Neural progenitor cell (in vitro differentiated cells): ENCODE results near the gene OR13C2. TPM values are rescaled to one million over a fixed set of nuclear protein-coding genes. Genes with fewer than 3 reads are reported as not detected.

Experiments used
- DNase-seq: peaks from one replicate; pipeline ENCODE4 v3.0.0-alpha.2; 2016; ENCODE audit warnings: low spot score
- H2AFZ ChIP-seq: fragments of 200-600 bp; sonication (generic); replicated peaks from 2 replicates; pipeline ENCODE4 v1.6.1; 2016; ENCODE audit warnings: antibody characterized with exemption
- H3F3A ChIP-seq: fragments of 200-600 bp; sonication (generic); 2 replicates; pipeline ENCODE4 v1.6.1; 2016; ENCODE audit warnings: antibody characterized with exemption, low read depth
- H3K27ac ChIP-seq: fragments of 200-600 bp; sonication (generic); 2 replicates; pipeline ENCODE4 v1.5.1; 2016; ENCODE audit warnings: mild to moderate bottlenecking
- H3K27me3 ChIP-seq: fragments of 200-600 bp; sonication (generic); 2 replicates; pipeline ENCODE4 v1.6.1; 2016; ENCODE audit warnings: mild to moderate bottlenecking, moderate library complexity
- H3K36me3 ChIP-seq: fragments of 200-600 bp; sonication (generic); 2 replicates; pipeline ENCODE4 v1.5.1; 2016
- H3K4me1 ChIP-seq: fragments of 200-600 bp; sonication (generic); 2 replicates; pipeline ENCODE4 v1.6.1; 2016; ENCODE audit warnings: mixed run types
- H3K4me2 ChIP-seq: fragments of 200-600 bp; sonication (generic); 2 replicates; pipeline ENCODE4 v1.6.1; 2016
- H3K4me3 ChIP-seq: fragments of 200-600 bp; sonication (generic); 2 replicates; pipeline ENCODE4 v1.5.1; 2016
- H3K79me2 ChIP-seq: fragments of 200-600 bp; sonication (generic); 2 replicates; pipeline ENCODE4 v1.6.1; 2016; ENCODE audit warnings: low read depth
- H3K9ac ChIP-seq: fragments of 200-600 bp; sonication (generic); 2 replicates; pipeline ENCODE4 v1.6.1; 2016
- H3K9me3 ChIP-seq: fragments of 200-600 bp; sonication (generic); 2 replicates; pipeline ENCODE4 v1.5.1; 2016; ENCODE audit warnings: low read depth
- H4K20me1 ChIP-seq: fragments of 200-600 bp; sonication (generic); 2 replicates; pipeline ENCODE4 v1.6.1; 2016; ENCODE audit warnings: low read depth
- H3K27ac Mint-ChIP-seq: 3 replicates; pipeline ENCODE4 v1.8.0; 2021; ENCODE audit warnings: mixed read lengths
- H3K27me3 Mint-ChIP-seq: 2 replicates; pipeline ENCODE4 v1.8.0; 2022; ENCODE audit warnings: low read depth, mild to moderate bottlenecking, inconsistent platforms, moderate library complexity, mixed read lengths; ENCODE audit not compliant: insufficient read depth
- H3K36me3 Mint-ChIP-seq: 3 replicates; pipeline ENCODE4 v1.8.0; 2021; ENCODE audit warnings: mixed read lengths
- H3K4me1 Mint-ChIP-seq: 3 replicates; pipeline ENCODE4 v1.8.0; 2021; ENCODE audit warnings: mixed read lengths
- H3K4me3 Mint-ChIP-seq: 3 replicates; pipeline ENCODE4 v1.8.0; 2021; ENCODE audit warnings: mild to moderate bottlenecking, moderate library complexity, mixed read lengths
- H3K9me3 Mint-ChIP-seq: 3 replicates; pipeline ENCODE4 v1.8.0; 2020; ENCODE audit warnings: mixed read lengths
- EZH2 ChIP-seq: fragments of 200-600 bp; sonication (generic); IDR thresholded peaks from 2 replicates; pipeline ENCODE4 v1.6.1; 2017; ENCODE audit warnings: antibody characterized with exemption, mild to moderate bottlenecking, moderate library complexity
- EZH2phosphoT487 ChIP-seq: fragments of 200-600 bp; sonication (generic); IDR thresholded peaks from 2 replicates; pipeline ENCODE4 v1.6.1; 2017; ENCODE audit warnings: antibody characterized with exemption
- total RNA-seq: library from RNA; depleted of rRNA; stranded (reverse); fragments of >200 nt; gene quantifications from 2 replicates; pipeline ENCODE4 v1.2.3, GENCODE V29; 2015; ENCODE audit warnings: low replicate concordance
- TF ChIP-seq, protein P1 (sequence below): fragments of 200-600 bp; sonication (generic); IDR thresholded peaks from 2 replicates; pipeline ENCODE4 v1.5.1; 2017; ENCODE audit warnings: antibody characterized with exemption, mild to moderate bottlenecking

Gene OR13C2
- total RNA-seq, 1 donor from 2014 or later = not detected

DNA sequence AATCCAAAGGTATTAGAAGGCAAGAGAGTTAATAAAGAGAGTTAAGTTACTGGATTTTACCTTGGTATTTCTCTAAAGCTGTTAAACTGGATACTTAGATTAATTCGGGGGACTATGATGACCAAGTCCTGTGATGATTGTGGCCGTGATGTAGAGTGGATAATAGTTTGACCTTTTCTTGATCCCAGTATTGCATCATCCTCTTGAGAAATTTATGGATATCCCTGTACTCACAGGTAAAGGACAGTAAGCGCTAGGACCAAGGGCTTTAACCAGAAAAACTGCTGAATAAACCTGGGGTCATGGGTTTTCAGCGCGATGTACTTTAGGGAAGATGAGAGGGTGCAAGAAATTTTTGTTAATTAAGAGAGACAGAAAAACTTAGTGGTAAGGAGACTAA lies 28.2 kb downstream of the OR13C2 start:
- H3K27ac Mint-ChIP-seq = no peak overlapping the region
- no peak overlapping the region for H2AFZ ChIP-seq

DNA sequence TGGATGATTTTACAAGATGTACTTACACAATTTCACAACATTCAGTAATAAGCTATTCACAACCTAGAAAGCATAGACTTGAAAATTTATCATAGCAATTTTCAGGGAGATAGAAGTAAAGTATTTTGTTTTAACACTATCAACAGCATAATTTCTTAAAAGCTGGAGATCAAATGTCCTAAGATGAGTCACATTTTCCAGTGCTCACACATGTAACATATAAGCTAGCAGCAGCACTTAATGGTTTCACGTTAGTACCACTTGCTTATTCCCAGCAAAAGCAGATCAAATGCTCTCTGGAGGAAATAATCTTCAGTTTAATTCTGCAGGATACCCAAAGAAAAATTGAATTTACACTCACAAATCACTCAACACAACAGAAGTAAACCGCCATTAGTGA lies 30.0 kb downstream of the OR13C2 start:
- peaks cover 3% of the 10 kb centered on the region for H3K36me3 ChIP-seq
- no peak for TF ChIP-seq EZH2
- no peak for TF ChIP-seq EZH2phosphoT487
- TF ChIP-seq, protein P1, sequence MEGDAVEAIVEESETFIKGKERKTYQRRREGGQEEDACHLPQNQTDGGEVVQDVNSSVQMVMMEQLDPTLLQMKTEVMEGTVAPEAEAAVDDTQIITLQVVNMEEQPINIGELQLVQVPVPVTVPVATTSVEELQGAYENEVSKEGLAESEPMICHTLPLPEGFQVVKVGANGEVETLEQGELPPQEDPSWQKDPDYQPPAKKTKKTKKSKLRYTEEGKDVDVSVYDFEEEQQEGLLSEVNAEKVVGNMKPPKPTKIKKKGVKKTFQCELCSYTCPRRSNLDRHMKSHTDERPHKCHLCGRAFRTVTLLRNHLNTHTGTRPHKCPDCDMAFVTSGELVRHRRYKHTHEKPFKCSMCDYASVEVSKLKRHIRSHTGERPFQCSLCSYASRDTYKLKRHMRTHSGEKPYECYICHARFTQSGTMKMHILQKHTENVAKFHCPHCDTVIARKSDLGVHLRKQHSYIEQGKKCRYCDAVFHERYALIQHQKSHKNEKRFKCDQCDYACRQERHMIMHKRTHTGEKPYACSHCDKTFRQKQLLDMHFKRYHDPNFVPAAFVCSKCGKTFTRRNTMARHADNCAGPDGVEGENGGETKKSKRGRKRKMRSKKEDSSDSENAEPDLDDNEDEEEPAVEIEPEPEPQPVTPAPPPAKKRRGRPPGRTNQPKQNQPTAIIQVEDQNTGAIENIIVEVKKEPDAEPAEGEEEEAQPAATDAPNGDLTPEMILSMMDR = no peak
- no peaks in the 10 kb centered on the region for H3K36me3 Mint-ChIP-seq

More for the DNA sequence above, 28.2 kb downstream of the OR13C2 start:
- no peak overlapping the region for H3K4me2 ChIP-seq
- Mint-ChIP-seq H3K4me1 (no peaks in the 10 kb centered on the region), H3K4me3 (no peak overlapping the region), H3K36me3 (no peaks in the 10 kb centered on the region), H3K27me3 (peaks cover 2% of the 10 kb centered on the region), H3K9me3 (peaks cover 9% of the 10 kb centered on the region)
- no peaks in the 10 kb centered on the region for H3K79me2 ChIP-seq
- no peak for DNase-seq
- H3K9me3 ChIP-seq = peaks cover 5% of the 10 kb centered on the region
- no peak overlapping the region for H3K27ac ChIP-seq
- H3K4me3 ChIP-seq = no peak overlapping the region
- H4K20me1 ChIP-seq = no peaks in the 10 kb centered on the region
- no peak overlapping the region for H3K9ac ChIP-seq
- H3F3A ChIP-seq = no peaks in the 10 kb centered on the region
- TF ChIP-seq, protein P1 = no peak
- TF ChIP-seq EZH2 = no peak
- TF ChIP-seq EZH2phosphoT487 = no peak
- H3K4me1 ChIP-seq = no peaks in the 10 kb centered on the region
- no peaks in the 10 kb centered on the region for H3K27me3 ChIP-seq
- peaks cover 3% of the 10 kb centered on the region for H3K36me3 ChIP-seq

DNA sequence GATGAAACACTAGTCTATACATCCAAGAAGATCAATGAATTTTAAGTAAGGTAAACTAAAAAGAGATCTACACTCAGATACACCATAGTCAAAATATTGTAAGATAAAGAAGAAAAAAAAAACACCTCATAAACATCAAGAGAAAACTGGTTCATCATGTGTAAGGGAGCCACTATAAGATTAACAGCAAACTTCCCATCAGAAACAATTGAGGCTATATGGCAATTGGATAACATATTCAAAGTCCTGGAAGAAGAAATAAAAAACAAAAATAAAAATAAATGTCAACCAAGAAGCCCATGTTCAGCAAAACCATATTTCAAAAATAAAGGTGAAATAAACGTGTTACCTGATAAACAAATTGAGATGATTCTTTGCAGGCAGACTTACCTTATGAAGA lies 32.8 kb downstream of the OR13C2 start:
- Histone ChIP-seq H3K4me1 (no peaks in the 10 kb centered on the region), H3F3A (no peaks in the 10 kb centered on the region), H4K20me1 (no peaks in the 10 kb centered on the region), H3K9me3 (peaks cover 5% of the 10 kb centered on the region), H2AFZ (no peak overlapping the region), H3K36me3 (peaks cover 3% of the 10 kb centered on the region), H3K79me2 (no peaks in the 10 kb centered on the region), H3K4me3 (no peak overlapping the region), H3K4me2 (no peak overlapping the region), H3K27ac (no peak overlapping the region), H3K9ac (no peak overlapping the region), H3K27me3 (no peaks in the 10 kb centered on the region)
- Mint-ChIP-seq H3K27me3 (peaks cover 2% of the 10 kb centered on the region), H3K4me3 (no peak overlapping the region), H3K9me3 (peaks cover 13% of the 10 kb centered on the region), H3K27ac (no peak overlapping the region), H3K36me3 (no peaks in the 10 kb centered on the region), H3K4me1 (no peaks in the 10 kb centered on the region)
- TF ChIP-seq EZH2 = no peak
- TF ChIP-seq EZH2phosphoT487 = no peak
- TF ChIP-seq, protein P1 = no peak
- DNase-seq = no peak

More for the DNA sequence above, 30.0 kb downstream of the OR13C2 start:
- no peak overlapping the region for H3K4me3 ChIP-seq
- H3K4me1 ChIP-seq = no peaks in the 10 kb centered on the region
- H3K27me3 Mint-ChIP-seq = peaks cover 2% of the 10 kb centered on the region
- no peak overlapping the region for H3K27ac ChIP-seq
- no peak overlapping the region for H2AFZ ChIP-seq
- H3K27ac Mint-ChIP-seq = no peak overlapping the region
- no peaks in the 10 kb centered on the region for H3K4me1 Mint-ChIP-seq
- peaks cover 13% of the 10 kb centered on the region for H3K9me3 Mint-ChIP-seq
- H3K4me2 ChIP-seq = no peak overlapping the region
- H4K20me1 ChIP-seq = no peaks in the 10 kb centered on the region
- H3K4me3 Mint-ChIP-seq = no peak overlapping the region
- H3K27me3 ChIP-seq = no peaks in the 10 kb centered on the region
- H3F3A ChIP-seq = no peaks in the 10 kb centered on the region
- peaks cover 5% of the 10 kb centered on the region for H3K9me3 ChIP-seq
- H3K79me2 ChIP-seq = no peaks in the 10 kb centered on the region
- DNase-seq = no peak
- H3K9ac ChIP-seq = no peak overlapping the region
